H7 (cell line): Measurements from ENCODE around the gene IGSF9. TPM values are rescaled to one million over a fixed set of nuclear protein-coding genes. Genes with fewer than 3 reads are reported as not detected.

Experiments used
- DNase-seq: peaks from one replicate; pipeline ENCODE4 v3.0.0; 2012
- H3K27me3 ChIP-seq: 2 replicates; pipeline ENCODE4 v1.6.0; 2011; ENCODE audit warnings: mild to moderate bottlenecking, low read length; ENCODE audit not compliant: control insufficient read depth, insufficient read depth
- H3K36me3 ChIP-seq: replicated peaks from 2 replicates; pipeline ENCODE4 v1.5.1; 2011; ENCODE audit warnings: low read length; ENCODE audit not compliant: control insufficient read depth, insufficient read depth
- H3K4me3 ChIP-seq: 2 replicates; pipeline ENCODE4 v1.5.1; 2011; ENCODE audit warnings: low read depth, mild to moderate bottlenecking, control low read depth, low read length, moderate library complexity; ENCODE audit not compliant: insufficient read depth
- total RNA-seq: library from RNA; depleted of rRNA; stranded (reverse); fragments of >200 nt; shearing (Covaris generic); gene quantifications from 2 replicates; pipeline ENCODE4 v1.2.3, GENCODE V29; 2014

Gene IGSF9
- total RNA-seq, 1 experiment from 2014 or later, result 4.4 TPM

DNA sequence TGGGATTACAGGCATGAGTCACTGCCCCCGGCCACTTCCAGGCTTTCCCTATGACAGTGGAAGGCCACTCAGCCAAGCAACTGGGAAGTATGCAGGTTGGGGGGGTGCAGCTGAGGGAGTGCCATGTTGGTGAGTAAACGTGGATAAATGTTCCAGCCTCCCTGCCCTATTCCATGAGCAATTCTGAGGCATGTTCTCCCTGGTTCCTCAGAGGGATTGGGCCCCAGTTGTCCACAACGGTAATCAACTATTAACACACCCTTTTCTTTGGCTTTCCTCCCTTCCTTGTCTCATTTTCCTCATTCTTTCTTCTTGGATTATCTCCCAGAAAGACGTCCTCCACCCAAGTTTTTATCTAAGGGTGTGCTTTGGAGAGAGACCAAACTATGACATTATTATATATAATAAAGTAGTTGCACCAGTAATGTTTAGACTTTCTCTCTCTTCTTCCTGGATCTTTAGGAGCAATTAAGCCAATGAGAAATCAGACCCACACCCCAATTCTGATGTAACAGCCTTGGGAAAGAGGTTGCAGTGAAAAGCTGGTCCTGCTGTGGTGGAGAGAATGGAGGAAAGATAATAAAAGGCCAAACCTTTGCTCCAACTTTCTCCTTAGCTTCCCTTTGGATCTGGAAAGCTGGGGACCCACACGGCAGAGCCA, 15.4 kb upstream of the IGSF9 start:
- DNase-seq, result no peak
- Histone ChIP-seq H3K36me3 (no peaks in the 10 kb centered on the region), H3K27me3 (no peaks in the 10 kb centered on the region; the same call in 1 of the 2 replicates), H3K4me3 (no peak overlapping the region)

DNA sequence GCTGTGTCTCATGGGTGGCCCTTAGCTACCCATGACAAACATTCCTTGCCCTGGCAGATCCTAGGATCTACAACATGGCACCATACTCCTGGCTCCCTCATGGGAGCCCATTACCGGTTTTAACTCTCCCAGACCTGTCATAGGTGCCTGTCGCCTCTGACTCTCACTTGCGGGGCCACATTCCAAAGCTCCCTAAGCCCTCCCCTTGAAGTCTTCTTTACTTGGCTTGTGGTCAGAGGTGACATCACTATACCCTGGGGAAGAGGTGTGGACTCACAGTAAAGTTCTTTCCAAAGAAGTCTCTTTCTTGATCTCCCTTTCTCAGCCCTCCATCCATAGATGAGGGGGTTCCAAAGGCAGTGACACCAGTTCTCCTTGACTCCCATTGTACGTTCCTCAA, 14.0 kb upstream of the IGSF9 start:
- no peak overlapping the region for H3K4me3 ChIP-seq
- no peaks in the 10 kb centered on the region; the same call in 1 of the 2 replicates for H3K27me3 ChIP-seq
- no peak for DNase-seq
- no peaks in the 10 kb centered on the region for H3K36me3 ChIP-seq

DNA sequence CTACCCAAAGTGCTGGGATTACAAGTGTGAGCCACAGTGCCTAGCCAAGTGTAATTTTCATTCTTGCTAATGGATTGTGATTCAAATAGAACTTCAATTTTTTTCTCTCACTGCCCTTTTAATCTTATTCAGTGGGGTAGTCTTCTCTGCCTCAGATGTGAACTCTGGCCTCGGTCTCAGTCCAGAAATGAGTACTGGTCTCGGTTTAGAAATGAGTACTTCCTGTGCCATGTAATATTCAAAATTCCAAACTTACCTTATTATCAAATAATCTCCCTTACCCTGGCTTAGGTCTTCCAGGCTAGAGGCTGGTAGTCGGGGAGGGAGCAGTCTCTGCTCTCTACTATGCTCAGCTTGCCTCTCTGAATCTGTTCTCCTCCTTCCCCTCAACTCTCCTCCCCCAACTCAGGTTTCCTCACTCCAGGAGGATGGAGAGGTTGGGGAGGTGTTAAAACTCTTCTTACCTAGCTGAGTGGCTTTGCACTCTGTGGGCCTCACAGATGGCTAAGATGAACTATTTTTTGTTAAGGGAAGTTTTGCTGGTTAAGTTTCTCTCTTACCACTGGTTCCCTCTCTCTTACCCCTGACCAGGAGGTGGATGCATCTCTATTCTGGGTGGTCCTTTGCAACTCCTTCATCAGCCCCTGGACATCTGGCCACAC, 13.4 kb upstream of the IGSF9 start:
- H3K4me3 ChIP-seq, result no peak overlapping the region
- no peaks in the 10 kb centered on the region; the same call in 1 of the 2 replicates for H3K27me3 ChIP-seq
- DNase-seq, result no peak
- H3K36me3 ChIP-seq, result no peaks in the 10 kb centered on the region

DNA sequence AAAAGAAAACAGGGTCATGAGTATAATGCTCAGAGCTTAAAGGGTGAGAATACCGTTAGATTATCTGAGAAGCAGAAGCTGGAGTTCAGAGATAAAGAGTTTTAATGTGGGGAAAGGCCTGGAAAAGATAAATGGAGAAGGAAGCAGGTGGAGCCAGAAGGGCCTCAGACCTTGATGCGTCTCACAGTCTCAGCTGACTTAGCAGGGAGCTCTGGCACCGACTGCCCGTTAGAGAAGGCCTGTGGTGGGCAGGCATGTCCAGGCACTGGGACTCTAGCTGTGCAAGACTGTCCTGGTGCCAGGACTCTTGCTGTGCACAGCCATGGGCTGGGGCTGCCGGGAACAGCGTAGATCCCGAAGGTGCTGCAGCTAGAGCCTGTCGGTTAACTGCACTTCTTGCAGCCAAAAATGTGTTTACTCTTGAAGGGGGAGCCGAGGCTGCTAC, 12.4 kb upstream of the IGSF9 start:
- DNase-seq, result no peak
- Histone ChIP-seq H3K27me3 (peaks cover 3% of the 10 kb centered on the region; the same call in 1 of the 2 replicates), H3K4me3 (no peak overlapping the region), H3K36me3 (no peaks in the 10 kb centered on the region)

DNA sequence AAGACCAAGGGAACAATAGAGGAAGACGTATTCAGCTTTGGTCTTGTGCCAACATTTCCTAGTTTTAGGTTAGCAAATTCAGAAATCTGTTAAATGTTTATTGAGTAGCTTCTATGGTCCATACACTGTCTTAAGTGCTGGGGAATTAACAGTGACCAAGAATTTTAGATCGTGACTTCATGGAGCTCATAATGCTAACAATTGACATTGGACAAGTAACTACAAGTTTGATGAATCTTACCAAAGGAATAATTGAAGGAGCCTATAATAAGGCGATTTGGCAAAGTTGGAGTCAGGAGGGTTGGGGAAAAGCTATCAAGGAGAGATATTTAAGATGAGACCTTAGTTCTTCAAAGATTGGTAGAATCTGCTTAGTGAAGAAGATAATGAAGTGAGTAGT, 10.0 kb upstream of the IGSF9 start:
- H3K36me3 ChIP-seq, result no peaks in the 10 kb centered on the region
- DNase-seq, result no peak
- no peak overlapping the region for H3K4me3 ChIP-seq
- H3K27me3 ChIP-seq, result peaks cover 3% of the 10 kb centered on the region; the same call in 1 of the 2 replicates

DNA sequence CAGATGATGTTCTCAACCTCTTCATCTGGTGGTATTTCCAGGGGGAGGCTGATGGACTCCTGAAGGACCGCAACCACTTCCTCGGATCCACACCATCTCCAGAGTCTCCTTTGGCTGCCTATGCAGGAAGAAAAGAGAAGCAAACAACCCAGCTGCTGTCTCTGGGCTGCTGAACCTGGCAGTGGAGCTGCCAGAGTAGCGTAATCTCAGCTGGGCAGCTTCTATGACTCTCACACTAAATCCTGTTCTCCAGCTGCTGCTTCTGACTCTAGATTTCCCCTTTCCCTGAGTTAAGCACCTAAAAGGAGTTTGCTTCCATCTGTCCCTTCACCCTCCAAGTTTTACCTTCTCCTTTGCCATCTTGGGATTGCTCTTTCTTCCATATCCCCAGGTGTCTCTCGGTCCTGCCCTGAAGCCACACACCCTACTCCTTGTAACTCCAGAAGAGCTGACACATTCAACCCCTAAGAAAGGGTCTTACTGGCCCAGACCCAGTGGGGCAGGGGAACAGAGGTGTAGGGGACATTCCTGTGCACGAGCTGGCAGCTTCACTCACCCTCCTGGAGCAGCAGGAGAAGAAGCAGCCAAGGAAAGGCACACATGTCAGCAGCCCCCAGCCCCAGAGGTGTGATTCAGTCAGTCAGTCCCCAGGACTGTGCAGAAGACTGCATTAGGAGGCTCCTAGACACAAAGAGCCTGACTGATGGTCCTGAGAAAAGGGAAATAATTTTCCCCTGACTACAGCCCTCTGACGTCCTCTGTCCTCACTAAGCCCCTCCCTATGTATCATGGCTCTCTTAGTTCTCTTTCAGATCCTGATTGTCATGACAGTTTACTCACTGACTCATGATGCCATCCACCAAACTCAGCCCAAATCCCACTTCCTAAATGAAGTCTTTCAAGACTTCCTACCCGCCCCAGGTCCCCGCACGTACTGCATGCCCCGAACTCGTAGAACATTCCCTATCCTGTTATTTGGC, 8.4 kb upstream of the IGSF9 start, which contains the start of gene SLAMF9:
TSS of gene SLAMF9 (minus strand) at position 702 of the 980 bp plus-strand sequence. CDS start at position 602, 100 bp downstream.
- no peaks in the 10 kb centered on the region for H3K36me3 ChIP-seq
- no peak within 1 kb of the TSS for H3K4me3 ChIP-seq
- H3K27me3 ChIP-seq, result peaks cover 3% of the 10 kb centered on the region; the same call in 1 of the 2 replicates
- no peak for DNase-seq

DNA sequence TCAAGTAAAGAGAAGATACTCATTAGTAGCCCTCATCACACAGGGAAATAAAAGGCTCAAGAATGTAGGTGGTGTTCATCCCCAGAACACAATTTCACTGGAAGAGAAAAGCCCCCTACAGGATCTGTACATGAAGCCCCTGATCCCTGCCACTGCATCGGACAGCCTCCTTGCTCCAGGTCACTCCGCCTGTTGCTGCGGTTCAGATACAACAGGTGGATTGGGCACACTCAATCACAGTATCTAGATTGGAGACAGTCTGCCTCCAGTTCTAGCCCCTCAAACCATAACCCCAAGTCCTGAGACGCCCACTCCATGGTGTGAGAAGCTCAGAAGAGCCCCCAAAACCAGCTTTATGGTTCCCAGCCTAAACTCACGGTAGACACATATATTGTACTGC, 7.5 kb upstream of the IGSF9 start:
- H3K27me3 ChIP-seq, result peaks cover 3% of the 10 kb centered on the region; the same call in 1 of the 2 replicates
- H3K36me3 ChIP-seq, result no peaks in the 10 kb centered on the region
- DNase-seq, result no peak
- no peak overlapping the region for H3K4me3 ChIP-seq

DNA sequence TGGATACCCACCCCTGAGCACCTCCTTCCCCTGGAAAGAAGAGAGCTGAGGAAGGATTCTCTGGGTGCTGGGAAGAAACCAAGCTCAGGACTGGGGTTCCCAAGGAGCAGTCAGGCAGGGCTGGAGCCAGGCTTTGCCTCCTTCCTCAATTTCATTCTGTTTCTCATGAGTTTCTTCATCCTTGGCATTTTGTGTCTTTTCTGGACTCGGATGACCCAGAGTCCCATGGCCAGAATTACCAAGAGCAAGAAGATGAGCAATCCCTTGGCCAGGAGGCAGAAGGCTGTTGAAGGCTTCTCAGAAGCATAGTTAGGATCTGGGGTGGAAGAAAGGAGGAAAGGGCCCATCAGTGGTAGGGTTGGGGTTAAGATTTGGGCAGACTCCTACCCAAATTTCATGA, 6.1 kb upstream of the IGSF9 start:
- Histone ChIP-seq H3K36me3 (no peaks in the 10 kb centered on the region), H3K4me3 (no peak overlapping the region), H3K27me3 (peaks cover 5% of the 10 kb centered on the region; the same call in 1 of the 2 replicates)
- DNase-seq, result no peak

DNA sequence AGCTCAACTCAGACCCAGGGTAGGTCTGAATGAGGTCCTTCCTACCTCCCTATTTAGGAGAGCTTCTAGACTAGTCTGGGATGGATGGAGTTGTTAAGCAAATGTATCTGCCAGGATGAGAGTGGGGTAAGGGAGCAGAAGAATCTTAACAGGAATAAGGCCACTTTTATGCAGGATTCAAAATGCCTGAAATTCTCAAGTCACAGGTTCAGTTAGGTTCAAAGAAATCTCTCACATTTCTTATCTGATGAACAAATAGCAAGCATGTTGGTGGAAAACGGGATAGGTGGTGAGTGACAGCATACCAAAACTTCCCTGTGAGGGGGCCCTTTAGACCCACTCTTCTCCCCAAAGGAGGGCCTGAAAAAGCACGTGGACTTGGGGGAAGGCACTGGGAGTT, 5.6 kb upstream of the IGSF9 start:
- Histone ChIP-seq H3K36me3 (no peaks in the 10 kb centered on the region), H3K4me3 (no peak overlapping the region), H3K27me3 (peaks cover 6% of the 10 kb centered on the region; the same call in 1 of the 2 replicates)
- no peak for DNase-seq

DNA sequence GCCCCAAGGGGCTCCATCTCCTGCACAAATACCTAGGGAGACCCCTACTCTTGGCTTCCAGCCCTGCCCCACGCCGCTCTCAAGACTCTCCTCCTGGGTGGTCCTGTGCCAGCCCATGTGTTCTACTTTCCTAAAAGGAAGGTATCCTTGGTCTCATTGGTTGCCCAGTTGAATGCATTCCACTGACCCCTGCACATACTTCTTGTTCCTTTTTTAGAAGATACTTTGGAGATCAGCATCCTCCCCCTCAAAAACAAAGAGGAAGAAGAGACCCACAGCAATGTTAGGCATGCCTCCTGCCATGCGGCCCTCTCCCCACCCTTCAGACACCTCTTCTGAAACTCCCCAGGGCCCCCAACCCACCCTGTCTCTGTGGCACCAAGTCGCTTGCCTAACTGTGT, 4.6 kb upstream of the IGSF9 start:
- no peak for DNase-seq
- Histone ChIP-seq H3K36me3 (no peaks in the 10 kb centered on the region), H3K27me3 (peaks cover 6% of the 10 kb centered on the region; the same call in 1 of the 2 replicates), H3K4me3 (no peak overlapping the region)

DNA sequence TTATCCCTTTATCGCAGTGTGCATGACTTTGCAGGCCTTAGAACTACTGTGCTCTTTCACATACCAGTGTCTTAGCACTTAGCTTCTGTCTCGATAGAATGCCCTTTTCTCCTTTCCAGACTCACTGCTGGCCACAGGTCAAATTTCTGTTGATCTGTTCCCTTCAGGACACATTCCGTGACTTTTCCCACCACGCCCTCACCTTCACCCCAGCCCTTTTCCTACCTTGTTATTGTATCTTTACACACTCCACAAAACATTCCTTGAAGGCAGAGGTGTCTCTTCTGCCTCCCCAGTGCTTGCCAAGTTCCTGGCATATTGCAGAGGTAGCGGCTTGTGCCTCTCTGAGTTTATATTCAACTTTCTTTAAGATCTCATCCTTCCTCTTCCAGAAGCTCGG, 3.7 kb upstream of the IGSF9 start:
- H3K36me3 ChIP-seq, result no peaks in the 10 kb centered on the region
- H3K27me3 ChIP-seq, result peaks cover 13% of the 10 kb centered on the region; the same call in 1 of the 2 replicates
- DNase-seq, result no peak
- no peak overlapping the region for H3K4me3 ChIP-seq

DNA sequence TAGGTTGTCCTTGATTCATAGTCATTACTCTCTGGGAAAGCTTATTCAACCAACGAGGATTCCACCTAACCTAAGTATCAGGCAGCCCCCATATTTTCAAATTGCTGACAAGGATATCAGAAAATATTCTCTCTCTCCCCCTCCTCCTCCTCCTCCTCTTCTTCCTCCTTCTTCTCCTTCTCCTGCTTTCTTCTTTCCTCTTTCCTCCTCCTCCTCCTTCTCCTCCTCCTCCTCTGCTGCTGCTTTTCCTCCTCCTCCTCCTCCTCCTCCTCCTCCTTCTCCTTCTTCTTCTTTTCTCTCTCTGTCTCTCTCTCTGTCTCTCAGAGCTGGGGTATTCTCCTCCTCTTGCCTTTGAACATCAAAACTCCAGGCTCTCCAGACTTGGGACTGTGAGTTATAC, 2.5 kb upstream of the IGSF9 start:
- DNase-seq, result no peak
- Histone ChIP-seq H3K4me3 (no peak overlapping the region), H3K36me3 (no peaks in the 10 kb centered on the region), H3K27me3 (peaks cover 10% of the 10 kb centered on the region; the same call in 1 of the 2 replicates)

DNA sequence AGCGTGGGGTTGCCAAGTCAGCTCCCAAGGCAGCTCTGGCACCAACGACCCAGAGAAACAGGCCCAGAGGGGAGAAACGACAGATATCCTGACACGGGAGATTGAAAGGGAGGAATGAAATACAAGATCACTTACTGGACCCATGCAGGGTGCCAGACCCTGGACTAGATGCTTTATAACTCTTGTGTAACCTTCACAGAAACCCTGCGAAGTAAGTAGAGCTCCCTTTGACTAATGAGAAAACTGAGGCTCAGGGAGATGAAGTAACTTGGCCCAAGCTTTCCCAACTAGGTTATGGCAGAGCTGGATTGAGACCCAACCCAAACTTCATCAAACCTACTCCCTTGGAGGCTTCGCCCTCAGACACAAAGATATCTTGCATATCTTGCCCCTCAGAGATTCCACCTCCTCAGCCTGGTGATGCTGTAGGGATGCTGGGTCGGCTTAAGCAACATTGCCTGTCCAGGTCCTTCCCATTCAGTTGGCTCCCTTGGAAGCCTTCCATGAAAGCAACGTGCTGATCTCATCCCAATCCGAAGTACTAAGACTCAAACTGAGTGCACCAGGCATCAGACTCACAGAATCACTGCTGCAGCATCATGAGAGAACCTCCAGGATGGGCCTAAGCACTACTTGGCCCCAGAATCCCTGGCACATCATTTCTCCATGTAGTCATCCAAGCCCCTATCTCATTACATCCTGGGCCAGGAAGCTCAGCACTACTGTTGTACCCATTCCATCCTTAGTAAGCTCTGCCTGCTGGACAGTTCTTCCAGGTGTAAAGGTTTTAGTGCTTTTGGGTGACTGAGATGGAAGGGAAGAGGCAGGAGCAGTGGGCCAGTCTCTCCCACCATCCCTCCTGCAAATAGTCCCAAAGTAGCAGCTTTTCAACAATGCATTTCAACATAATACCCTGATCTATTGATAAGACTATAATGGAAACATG, 1.1 kb upstream of the IGSF9 start:
- no peak for DNase-seq
- peaks cover 10% of the 10 kb centered on the region; the same call in 1 of the 2 replicates for H3K27me3 ChIP-seq

More for the DNA sequence above, 1.1 kb upstream of the IGSF9 start:
- H3K4me3 ChIP-seq, result peak overlapping the region; percentile 73
- no peaks in the 10 kb centered on the region for H3K36me3 ChIP-seq
